Mesenchymal stem cell (in vitro differentiated cells and primary cell): ENCODE results near the gene CRYGS.

Experiments used
- DNase-seq: peaks from one replicate; pipeline ENCODE4 v3.0.0-alpha.2; 2013
- H2AFZ ChIP-seq: one replicate; pipeline ENCODE4 v1.6.1; 2013; ENCODE audit warnings: low read depth, mild to moderate bottlenecking, control low read depth, inconsistent platforms, low read length, moderate library complexity
- H2AK5ac ChIP-seq: 2 replicates; pipeline ENCODE4 v1.6.1; 2013; ENCODE audit warnings: low read length, moderate library complexity, mild to moderate bottlenecking, inconsistent platforms; ENCODE audit not compliant: severe bottlenecking
- H2BK120ac ChIP-seq: one replicate; pipeline ENCODE4 v1.6.1; 2013; ENCODE audit warnings: low read depth, mild to moderate bottlenecking, inconsistent platforms, low read length, moderate library complexity
- H2BK12ac ChIP-seq, 2 experiments: one replicate each; pipeline ENCODE4 v1.6.1; 2013; ENCODE audit warnings: inconsistent platforms in 2 of 2, low read length in 2 of 2, mild to moderate bottlenecking in 2 of 2, moderate library complexity in 2 of 2, control low read depth in 1 of 2
- H2BK15ac ChIP-seq: one replicate; pipeline ENCODE4 v1.6.1; 2013; ENCODE audit warnings: mild to moderate bottlenecking, low read depth, inconsistent platforms; ENCODE audit not compliant: poor library complexity, severe bottlenecking
- H2BK5ac ChIP-seq: 2 replicates; pipeline ENCODE4 v1.6.1; 2013; ENCODE audit warnings: low read depth, mild to moderate bottlenecking, low read length, control low read depth, inconsistent platforms; ENCODE audit not compliant: poor library complexity, severe bottlenecking
- H3K14ac ChIP-seq, 2 experiments: one replicate each; pipeline ENCODE4 v1.6.1; 2013; ENCODE audit warnings: inconsistent platforms in 2 of 2, low read length in 2 of 2, control low read depth in 1 of 2, mild to moderate bottlenecking in 1 of 2, moderate library complexity in 1 of 2
- H3K18ac ChIP-seq, 2 experiments: one replicate each; pipeline ENCODE4 v1.6.1; 2013; ENCODE audit warnings: inconsistent platforms in 2 of 2, low read length in 2 of 2, control low read depth in 1 of 2, low read depth in 1 of 2, mild to moderate bottlenecking in 1 of 2
- H3K23ac ChIP-seq, 2 experiments: one replicate each; pipeline ENCODE4 v1.6.1; 2013; ENCODE audit warnings: inconsistent platforms in 2 of 2, low read length in 2 of 2, mild to moderate bottlenecking in 2 of 2, moderate library complexity in 2 of 2, control low read depth in 1 of 2
- H3K27ac ChIP-seq: 2 replicates; pipeline ENCODE4 v1.5.1; 2013; ENCODE audit warnings: mild to moderate bottlenecking, moderate library complexity, low read length, control low read depth, inconsistent platforms; ENCODE audit not compliant: poor library complexity, severe bottlenecking
- H3K27me3 ChIP-seq, 2 experiments: 2 replicates each; pipeline versions ENCODE4 v1.6.1 to v1.7.0; 2013; ENCODE audit warnings: low read length in 2 of 2, mild to moderate bottlenecking in 2 of 2, moderate library complexity in 2 of 2, control low read depth in 1 of 2, inconsistent platforms in 1 of 2; ENCODE audit not compliant: control insufficient read depth in 1 of 2, insufficient read depth in 1 of 2
- H3K36me3 ChIP-seq, 2 experiments: 2 replicates each; pipeline versions ENCODE4 v1.6.1 to v1.7.0; 2013; ENCODE audit warnings: low read length in 2 of 2, control low read depth in 1 of 2, inconsistent platforms in 1 of 2, low read depth in 1 of 2, mild to moderate bottlenecking in 1 of 2; ENCODE audit not compliant: insufficient read depth in 2 of 2, control insufficient read depth in 1 of 2
- H3K4ac ChIP-seq, 2 experiments: one replicate each; pipeline ENCODE4 v1.6.1; 2013; ENCODE audit warnings: inconsistent platforms in 2 of 2, low read length in 2 of 2, mild to moderate bottlenecking in 2 of 2, moderate library complexity in 2 of 2, control low read depth in 1 of 2, low read depth in 1 of 2
- H3K4me1 ChIP-seq: 2 replicates; pipeline ENCODE4 v1.6.1; 2013; ENCODE audit warnings: low read depth, low read length, control low read depth; ENCODE audit not compliant: control insufficient read depth, insufficient read depth
- H3K4me2 ChIP-seq: 2 replicates; pipeline ENCODE4 v1.6.1; 2013; ENCODE audit warnings: low read length, mild to moderate bottlenecking, inconsistent platforms; ENCODE audit not compliant: poor library complexity, severe bottlenecking
- H3K4me3 ChIP-seq, 2 experiments: 2 replicates each; pipeline versions ENCODE4 v1.5.1 to v1.7.0; 2013; ENCODE audit warnings: low read length in 2 of 2, mild to moderate bottlenecking in 2 of 2, control low read depth in 1 of 2, low read depth in 1 of 2; ENCODE audit not compliant: insufficient read depth in 1 of 2
- H3K79me1 ChIP-seq: replicated peaks from 2 replicates; pipeline ENCODE4 v1.6.1; 2013; ENCODE audit warnings: mild to moderate bottlenecking, control low read depth, low read length, inconsistent platforms; ENCODE audit not compliant: poor library complexity, severe bottlenecking
- H3K9ac ChIP-seq: 2 replicates; pipeline ENCODE4 v1.7.0; 2013; ENCODE audit warnings: mild to moderate bottlenecking, low read length, moderate library complexity
- H3K9me3 ChIP-seq: 2 replicates; pipeline ENCODE4 v1.7.0; 2013; ENCODE audit warnings: mild to moderate bottlenecking, low read length; ENCODE audit not compliant: control insufficient read depth
- H4K8ac ChIP-seq: one replicate; pipeline ENCODE4 v1.6.1; 2013; ENCODE audit warnings: inconsistent platforms, mild to moderate bottlenecking, low read length, moderate library complexity
- H4K91ac ChIP-seq: one replicate; pipeline ENCODE4 v1.6.1; 2013; ENCODE audit warnings: mild to moderate bottlenecking, low read length, inconsistent platforms
- WGBS: methylation state at CpG from one replicate; pipeline ENCODE4 v1.1.7; 2013; ENCODE audit warnings: mixed read lengths; 5-methylcytosine and 5-hydroxymethylcytosine counted together

Gene CRYGS

DNA sequence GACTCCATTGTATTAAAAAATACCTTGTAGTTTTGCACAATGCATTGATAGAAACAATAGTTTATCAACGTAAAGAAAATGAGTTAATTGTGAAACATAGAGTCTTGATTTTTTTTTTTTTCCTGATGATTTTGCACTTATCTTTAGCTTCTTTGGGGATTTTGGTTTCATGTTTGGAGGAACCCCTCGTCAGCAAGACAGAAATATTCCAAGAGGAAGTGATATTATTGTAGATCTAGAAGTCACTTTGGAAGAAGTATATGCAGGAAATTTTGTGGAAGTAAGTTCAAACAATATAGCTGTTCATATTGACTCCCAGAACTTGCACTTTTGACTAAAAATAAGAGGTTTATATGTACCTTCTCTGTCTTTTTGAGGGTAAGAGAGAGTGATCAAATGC, 33.3 kb upstream of the CRYGS start:
- Histone ChIP-seq H2AFZ (no peak overlapping the region), H3K4ac (no peak overlapping the region), H3K9me3 (no peaks in the 10 kb centered on the region), H3K4me1 (no peaks in the 10 kb centered on the region), H3K18ac (no peak overlapping the region), H3K36me3 (peaks cover 6 to 98% of the 10 kb centered on the region in 2 experiments), H3K4me2 (no peak overlapping the region), H3K27ac (no peak overlapping the region), H2BK15ac (no peak overlapping the region), H3K14ac (no peak overlapping the region), H3K79me1 (peaks cover 17% of the 10 kb centered on the region), H3K23ac (no peak overlapping the region), H3K27me3 (no peaks in the 10 kb centered on the region), H2BK120ac (no peak overlapping the region), H3K4me3 (no peak overlapping the region), H2BK5ac (no peak overlapping the region), H3K9ac (no peak overlapping the region), H2BK12ac (no peak overlapping the region), H2AK5ac (no peak overlapping the region), H4K91ac (no peak overlapping the region), H4K8ac (no peak overlapping the region)
- whole genome bisulfite sequencing: 90% methylated on average over 2 of the region's 2 CpGs
- DNase-seq: no peak

DNA sequence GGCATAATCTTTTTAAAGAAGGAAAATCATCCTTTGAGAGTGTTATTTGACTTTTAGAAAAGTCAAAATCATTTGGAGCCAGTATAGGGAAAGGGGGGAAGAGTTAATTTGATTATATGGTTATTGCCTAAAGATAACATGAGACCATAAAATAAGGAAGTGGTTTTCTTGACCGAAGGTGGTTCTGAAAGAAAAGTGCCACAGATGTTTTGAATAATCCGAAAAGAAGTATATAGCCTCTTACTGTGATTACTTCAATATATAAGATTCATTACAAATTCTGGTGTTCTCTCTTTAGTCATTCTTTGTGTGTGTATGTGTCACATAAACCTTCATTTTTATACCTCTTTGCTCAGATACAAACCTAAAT, 27.4 kb upstream of the CRYGS start:
- no peaks in the 10 kb centered on the region for H3K9me3 ChIP-seq
- H3K79me1 ChIP-seq: peaks cover 29% of the 10 kb centered on the region
- H3K14ac ChIP-seq: no peak overlapping the region
- H3K9ac ChIP-seq: peak overlapping the region; percentile 95
- no peak overlapping the region for H2BK12ac ChIP-seq
- H3K18ac ChIP-seq: no peak overlapping the region
- H4K91ac ChIP-seq: no peak overlapping the region
- no peak overlapping the region for H2BK5ac ChIP-seq
- no peak overlapping the region for H3K27ac ChIP-seq
- H3K4me3 ChIP-seq: peak overlapping the region in 1 of 2 experiments; percentile 88
- no peaks in the 10 kb centered on the region for H3K27me3 ChIP-seq
- no peak overlapping the region for H2BK120ac ChIP-seq
- H2BK15ac ChIP-seq: no peak overlapping the region
- no peak overlapping the region for H2AFZ ChIP-seq
- H3K4ac ChIP-seq: no peak overlapping the region
- no peak overlapping the region for H4K8ac ChIP-seq
- no peak overlapping the region for H3K23ac ChIP-seq
- peaks cover 3 to 46% of the 10 kb centered on the region in 2 experiments for H3K36me3 ChIP-seq
- H3K4me2 ChIP-seq: no peak overlapping the region
- DNase-seq: no peak
- WGBS: no CpG with 5 or more reads among the region's 2 CpGs
- H2AK5ac ChIP-seq: no peak overlapping the region
- peaks cover 8% of the 10 kb centered on the region for H3K4me1 ChIP-seq

DNA sequence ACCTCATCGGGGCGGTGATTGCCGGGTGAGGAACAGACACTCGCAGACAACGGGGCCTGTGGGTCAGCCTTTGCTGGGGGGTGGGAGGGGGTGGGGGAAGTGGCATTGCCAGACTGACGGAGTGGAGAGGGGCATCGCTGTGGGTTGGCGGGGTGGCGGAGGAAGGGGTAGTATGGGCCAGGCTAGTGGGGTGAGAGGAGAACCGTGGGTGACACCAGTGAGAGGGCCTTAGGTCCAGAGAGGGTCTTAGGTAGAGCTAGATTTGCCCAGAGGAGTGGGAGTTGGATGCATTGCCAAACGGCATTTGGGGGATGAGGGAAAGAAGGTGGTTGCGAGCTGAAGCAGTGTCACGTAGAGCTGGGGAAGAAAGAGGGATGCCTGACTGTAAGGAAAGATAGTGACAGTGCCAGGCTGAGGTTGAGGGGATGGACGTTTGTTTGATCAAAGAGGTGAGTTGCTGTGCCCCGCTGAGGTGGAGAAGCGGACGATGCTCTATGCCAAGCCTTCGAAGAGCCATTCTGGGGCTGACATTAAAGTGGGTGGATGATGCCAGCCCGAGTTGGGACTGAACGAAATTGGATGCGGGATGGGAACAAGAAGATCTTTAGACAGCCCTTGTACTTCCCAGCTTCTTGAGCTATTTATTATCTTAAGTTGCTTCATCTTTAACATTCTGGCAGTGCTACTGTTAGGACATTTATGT, 26.9 kb upstream of the CRYGS start:
- Histone ChIP-seq H3K27me3 (no peaks in the 10 kb centered on the region), H3K9me3 (no peaks in the 10 kb centered on the region), H3K27ac (no peak overlapping the region), H2BK120ac (no peak overlapping the region), H2BK15ac (no peak overlapping the region), H2BK5ac (peak overlapping the region; percentile 5), H3K4me3 (peak overlapping the region; percentile 88 to 99), H3K4me1 (peaks cover 9% of the 10 kb centered on the region), H3K4me2 (peak overlapping the region; percentile 89), H3K14ac (peak overlapping the region in 1 of 2 experiments; percentile 44), H3K18ac (peak overlapping the region in 1 of 2 experiments; percentile 98), H4K8ac (peak overlapping the region; percentile 92), H3K36me3 (peaks cover 3 to 40% of the 10 kb centered on the region in 2 experiments), H3K23ac (no peak overlapping the region), H3K4ac (peak overlapping the region in 1 of 2 experiments; percentile 80), H2AK5ac (no peak overlapping the region), H3K79me1 (peaks cover 27% of the 10 kb centered on the region), H4K91ac (no peak overlapping the region), H2AFZ (peak overlapping the region; percentile 100), H2BK12ac (peak overlapping the region in 1 of 2 experiments; percentile 90), H3K9ac (peak overlapping the region; percentile 95)
- DNase-seq: no peak
- 18% methylated on average over 18 of the region's 21 CpGs for WGBS

GRCh38 chr3:186570096-186570940, 26.1 kb upstream of the CRYGS start, which contains the start of gene DNAJB11:
Gene DNAJB11 (plus strand): TSS chr3:186570720. CDS start chr3:186570898, 178 bp downstream.
- H3K36me3 ChIP-seq: peaks cover 3 to 33% of the 10 kb centered on the region in 2 experiments
- H2BK15ac ChIP-seq: no peak within 1 kb of the TSS
- peak within 1 kb of the TSS; percentile 88 to 99 for H3K4me3 ChIP-seq
- no peak within 1 kb of the TSS for H2AK5ac ChIP-seq
- H2BK5ac ChIP-seq: peak within 1 kb of the TSS; percentile 25
- H3K79me1 ChIP-seq: peaks cover 26% of the 10 kb centered on the region
- peak within 1 kb of the TSS; percentile 94 for H3K4me2 ChIP-seq
- peak within 1 kb of the TSS; percentile 95 for H3K9ac ChIP-seq
- peak within 1 kb of the TSS in 1 of 2 experiments; percentile 98 for H3K18ac ChIP-seq
- H4K8ac ChIP-seq: peak within 1 kb of the TSS; percentile 92
- peak within 1 kb of the TSS in 1 of 2 experiments; percentile 90 for H2BK12ac ChIP-seq
- no peaks in the 10 kb centered on the region for H3K27me3 ChIP-seq
- H3K14ac ChIP-seq: peak within 1 kb of the TSS in 1 of 2 experiments; percentile 44
- H2AFZ ChIP-seq: peak within 1 kb of the TSS; percentile 100
- DNase-seq: peak; percentile 100
- H3K4me1 ChIP-seq: peaks cover 11% of the 10 kb centered on the region
- under 1% methylated on average over 59 of the region's 59 CpGs for WGBS
- H4K91ac ChIP-seq: peak within 1 kb of the TSS; percentile 87
- peak within 1 kb of the TSS in 1 of 2 experiments; percentile 80 for H3K4ac ChIP-seq
- no peaks in the 10 kb centered on the region for H3K9me3 ChIP-seq
- H2BK120ac ChIP-seq: no peak within 1 kb of the TSS
- no peak within 1 kb of the TSS for H3K23ac ChIP-seq
- no peak within 1 kb of the TSS for H3K27ac ChIP-seq
